Globus pallidus (tissue), 1 donor: ENCODE data around the gene PI4KA.
A peak's percentile ranks its signal among the peaks of the same experiment; 100 is the strongest.
"Not testable (repeated sequence)": the region's sequence is repeated elsewhere in the genome, so short reads cannot be mapped to it uniquely, and the experiment has no call there.

ENCODE experiments used
- DNase-seq: peaks from one replicate; pipeline ENCODE4 v3.0.0-alpha.2; 2015; ENCODE audit warnings: low spot score

PI4KA gene

GRCh38 chr22:20724676-20725454 is 133.7 kb downstream of the PI4KA start:
- DNase-seq = no peak

- peak; percentile 26 for DNase-seq
These were observed 137.0 kb downstream of the PI4KA start for GRCh38 chr22:20721409-20722218.

DNA sequence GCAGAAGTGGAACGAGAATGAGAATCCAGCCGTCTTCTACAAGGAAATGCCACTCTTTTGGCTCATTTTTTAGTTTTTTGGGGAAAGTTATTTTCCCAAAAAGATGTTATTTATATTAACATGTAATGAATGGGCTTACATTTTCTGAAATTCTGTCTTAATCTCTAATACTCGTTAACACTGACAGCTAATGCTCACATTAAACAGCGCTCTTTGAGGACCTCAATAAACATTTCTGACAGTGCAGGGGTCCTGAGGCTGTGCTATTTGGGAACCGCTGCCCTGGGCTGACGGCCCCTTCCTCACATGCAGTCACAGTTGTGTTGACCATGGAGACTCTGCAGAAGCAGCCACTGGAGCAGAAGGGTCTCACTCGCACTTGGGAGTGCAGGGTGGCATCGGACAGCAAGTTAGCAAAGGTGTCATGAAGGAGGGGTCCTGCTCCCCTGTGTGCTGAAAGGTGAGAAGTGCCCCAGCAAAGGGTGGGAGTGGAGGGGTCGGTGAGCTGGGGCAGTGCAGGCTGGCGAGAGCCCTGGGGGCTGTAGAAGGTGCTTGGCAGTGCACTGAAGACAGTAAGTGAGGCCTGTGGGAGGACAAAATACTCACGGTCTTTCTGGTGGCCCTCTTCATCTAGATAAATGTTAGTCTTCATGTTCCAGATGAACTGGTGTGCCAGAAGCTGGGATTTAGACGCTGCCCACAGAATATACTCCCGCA is 137.8 kb downstream of the PI4KA start:
- no peak for DNase-seq

DNA sequence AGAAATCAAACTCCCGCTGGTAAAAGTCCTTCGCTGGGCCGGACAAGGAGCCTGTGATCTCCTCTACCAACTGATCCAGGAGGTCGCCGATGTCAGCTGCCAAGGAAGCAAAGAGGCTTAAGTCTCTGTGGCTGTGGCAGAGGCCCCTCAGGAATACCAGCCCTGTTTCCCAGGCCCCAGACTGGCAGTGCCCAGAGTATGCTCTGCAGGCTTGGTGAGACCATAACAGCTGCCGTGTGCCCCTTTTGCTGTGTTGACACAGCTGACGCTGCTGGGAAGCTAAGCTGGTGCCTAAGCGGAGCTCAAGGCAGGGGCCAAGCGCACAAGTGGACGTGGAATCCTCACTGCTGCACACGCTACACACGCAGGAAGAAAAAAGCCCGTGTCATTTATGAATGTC is 139.9 kb downstream of the PI4KA start:
- DNase-seq = not testable (repeated sequence)

DNA sequence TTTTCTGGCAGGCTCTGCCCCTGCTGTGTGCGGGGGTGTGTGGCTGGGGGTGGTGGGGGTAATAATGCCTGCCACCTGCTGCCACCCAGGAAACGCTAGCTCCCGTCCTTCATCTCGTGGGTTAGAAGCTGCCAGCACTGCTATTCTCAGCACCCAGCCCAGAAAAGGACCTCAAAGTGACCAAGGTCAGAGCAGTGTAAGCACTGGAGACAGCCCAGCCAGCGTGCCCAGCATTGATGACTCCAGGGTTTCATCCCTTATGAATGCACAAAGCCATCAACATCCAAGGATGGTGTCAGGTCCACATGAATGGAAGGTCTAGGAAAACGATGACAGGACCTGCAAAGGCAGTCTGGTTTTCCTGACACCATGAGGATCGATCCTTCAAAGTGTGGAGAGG is 140.6 kb downstream of the PI4KA start:
- peak; percentile 36 for DNase-seq

GRCh38 chr22:20717213-20717866 is 141.3 kb downstream of the PI4KA start:
- DNase-seq = not testable (repeated sequence)

DNA sequence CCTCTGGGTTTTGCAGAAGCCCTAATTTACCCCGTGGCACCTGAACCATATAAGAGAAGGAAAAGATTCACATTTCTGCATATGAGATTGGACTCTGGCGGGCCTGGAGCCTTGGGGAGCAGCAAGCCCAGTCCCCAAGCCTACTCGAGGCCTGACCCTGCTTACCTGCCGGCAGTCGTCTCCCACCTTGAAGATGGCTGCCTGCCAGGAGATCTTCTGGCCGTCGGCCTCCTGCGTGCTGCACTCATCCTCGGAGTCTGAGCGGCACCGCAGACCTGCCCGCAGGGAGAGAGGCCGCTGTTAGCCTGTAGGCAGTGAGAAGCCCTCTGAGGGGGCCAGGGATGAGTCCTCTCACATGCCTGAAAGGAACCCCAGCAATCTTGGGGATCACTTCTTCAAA is 145.5 kb downstream of the PI4KA start:
- DNase-seq = not testable (repeated sequence)

DNA sequence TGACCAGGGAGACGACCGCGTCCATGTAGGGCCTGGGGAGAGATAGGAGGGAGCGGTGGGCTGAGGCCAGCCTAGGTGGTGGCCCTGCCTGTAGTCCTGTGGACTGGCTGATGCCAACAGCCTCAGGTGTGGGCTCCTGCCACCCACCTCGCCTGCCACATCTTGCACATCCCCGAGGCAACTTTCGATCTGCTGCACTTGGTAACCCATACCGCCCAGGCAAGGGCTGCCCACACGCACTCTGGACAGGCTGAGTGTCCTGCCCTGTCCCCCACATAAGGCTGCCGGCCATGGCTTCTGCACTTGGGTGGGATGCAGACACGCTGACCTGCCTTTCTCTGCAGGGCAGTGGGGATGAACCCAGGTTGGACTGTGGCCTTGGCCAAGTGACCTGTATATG is 148.6 kb downstream of the PI4KA start:
- DNase-seq = not testable (repeated sequence)

GRCh38 chr22:20707549-20708118 is 151.0 kb downstream of the PI4KA start:
- DNase-seq = not testable (repeated sequence)

DNA sequence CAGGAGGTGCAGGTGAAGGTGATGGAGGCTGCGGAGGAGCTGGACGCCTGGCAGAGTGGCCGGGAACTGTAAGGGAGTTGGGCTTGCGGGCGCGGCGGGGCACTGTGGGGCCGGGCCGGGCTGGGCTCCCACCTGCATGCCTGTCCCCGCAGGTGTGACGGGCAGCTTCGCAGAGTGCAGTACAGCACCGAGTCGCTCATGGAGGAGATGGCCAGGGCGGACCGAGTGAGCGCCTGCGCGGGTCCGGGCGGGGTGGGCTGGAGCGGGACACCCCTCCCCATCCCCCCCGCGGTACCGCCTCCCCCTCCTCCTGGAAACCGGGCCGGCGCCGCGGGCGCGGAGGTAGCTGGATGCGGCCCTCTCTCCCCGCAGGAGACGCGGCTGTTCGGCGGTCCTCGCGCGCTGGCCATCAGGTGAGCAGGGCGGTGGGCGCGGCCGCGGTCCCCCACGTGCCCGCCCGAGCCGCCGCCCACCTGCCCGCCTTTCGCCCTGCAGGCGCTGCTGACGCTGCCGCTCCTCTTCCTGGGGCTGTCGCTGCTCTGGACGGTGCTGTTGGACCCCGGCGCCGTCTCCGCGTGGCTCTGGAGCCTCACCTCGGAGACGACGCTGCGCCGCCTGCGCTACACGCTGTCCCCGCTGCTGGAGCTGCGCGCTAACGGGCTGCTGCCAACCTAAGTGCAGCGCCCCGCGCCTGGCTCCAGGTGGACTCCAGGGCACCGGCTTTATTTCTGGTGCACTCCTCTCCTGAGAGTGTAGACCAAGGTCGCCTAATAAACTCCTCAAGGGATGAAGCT is 154.6 kb downstream of the PI4KA start:
- DNase-seq = not testable (repeated sequence)

- not testable (repeated sequence) for DNase-seq
These were observed 155.2 kb downstream of the PI4KA start for GRCh38 chr22:20703414-20703806.

GRCh38 chr22:20702546-20703413 is 155.8 kb downstream of the PI4KA start:
- peak; percentile 90 for DNase-seq

DNA sequence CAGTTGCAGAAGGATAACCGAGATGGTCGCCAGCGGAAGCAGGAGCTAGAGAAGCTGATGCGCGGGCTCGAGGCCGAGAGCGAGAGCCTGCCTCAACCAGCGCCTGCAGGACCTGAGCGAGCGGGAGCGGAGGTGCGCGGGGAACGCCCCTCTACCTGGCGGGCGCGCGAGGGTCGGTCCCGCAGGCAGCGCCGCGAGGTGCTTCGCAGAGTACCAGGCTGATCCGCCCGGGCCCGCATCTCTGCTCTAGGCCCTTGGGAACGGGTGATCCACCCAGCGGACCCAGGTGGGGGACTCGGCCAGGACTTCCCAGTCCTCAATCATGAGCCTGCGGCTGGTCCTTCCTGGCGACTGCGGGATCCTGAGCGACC is 156.5 kb downstream of the PI4KA start:
- not testable (repeated sequence) for DNase-seq

DNA sequence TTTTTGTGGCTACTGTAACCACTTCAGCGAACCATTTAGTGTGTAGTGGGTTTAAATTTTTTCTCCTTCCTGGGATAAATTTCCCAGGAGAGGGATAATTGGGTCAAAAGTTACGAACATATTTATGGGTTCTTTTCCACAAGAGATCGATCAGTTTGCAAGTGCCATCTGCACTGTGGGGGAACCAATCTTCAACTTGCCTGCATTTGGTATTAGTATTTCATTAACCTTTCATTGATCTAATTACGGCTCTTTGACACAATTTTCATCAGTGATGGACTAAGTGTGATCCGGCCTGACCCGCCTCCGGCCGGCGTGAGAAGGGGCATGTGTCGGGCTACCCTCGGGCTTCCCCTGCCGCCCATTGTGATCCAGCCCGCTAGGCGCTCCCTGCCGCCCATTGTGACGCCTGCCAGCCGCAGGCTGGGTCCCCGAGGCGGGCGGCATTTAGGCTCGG is 156.9 kb downstream of the PI4KA start:
- DNase-seq = not testable (repeated sequence)

GRCh38 chr22:20700347-20700746 is 158.3 kb downstream of the PI4KA start:
- not testable (repeated sequence) for DNase-seq

- not testable (repeated sequence) for DNase-seq
These were observed 158.8 kb downstream of the PI4KA start for GRCh38 chr22:20699856-20700255.

DNA sequence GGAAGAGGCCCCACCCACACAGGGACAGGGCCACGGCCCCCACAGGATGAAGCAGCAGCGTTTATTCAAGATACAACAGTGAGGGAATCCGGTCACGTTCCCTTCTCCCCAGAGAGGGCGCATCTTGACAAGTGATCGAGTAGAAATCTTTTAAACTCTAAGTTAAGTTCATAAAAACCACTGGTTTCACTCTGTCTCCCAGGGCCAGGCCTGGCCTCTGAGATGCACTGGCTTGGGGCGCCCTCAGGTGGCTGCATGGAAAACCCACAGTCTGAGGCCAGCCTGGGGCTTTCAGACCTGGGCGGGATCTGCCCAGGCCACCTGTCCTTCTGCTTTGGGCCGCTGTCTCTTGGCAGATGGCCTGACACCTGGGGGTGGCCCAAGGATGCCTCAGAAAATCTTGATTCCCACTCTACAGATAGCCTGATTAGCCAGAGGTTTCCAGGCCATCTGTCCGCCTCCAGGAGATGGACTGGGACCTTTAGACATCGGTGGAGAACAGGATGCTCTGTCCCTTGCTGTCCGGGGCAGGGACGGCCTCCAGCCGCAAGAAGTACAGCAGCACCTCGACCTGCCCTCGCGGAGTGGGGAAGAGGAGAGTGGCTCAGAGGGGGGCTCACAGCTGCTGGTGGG is 161.0 kb downstream of the PI4KA start:
- peak; percentile 49 for DNase-seq

DNA sequence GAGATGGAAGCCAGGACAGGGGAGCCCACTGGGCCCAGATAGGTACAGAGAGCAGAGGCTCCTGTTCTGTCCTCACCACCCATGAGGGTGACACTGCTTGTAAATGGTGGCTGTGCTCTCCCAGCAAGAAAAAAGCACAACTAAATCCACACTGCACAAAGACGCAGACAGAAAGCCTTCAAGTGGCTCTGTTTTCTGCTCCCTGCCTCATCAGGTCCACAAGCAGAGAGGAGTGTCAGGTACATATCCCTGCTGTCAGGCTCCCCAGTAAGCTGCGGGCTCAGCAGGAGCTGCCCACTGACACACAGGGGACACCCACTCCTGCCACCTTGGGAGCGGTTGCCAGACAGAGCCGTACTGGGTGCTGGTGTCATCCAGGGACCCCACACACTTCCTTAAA is 162.6 kb downstream of the PI4KA start:
- DNase-seq = not testable (repeated sequence)

DNA sequence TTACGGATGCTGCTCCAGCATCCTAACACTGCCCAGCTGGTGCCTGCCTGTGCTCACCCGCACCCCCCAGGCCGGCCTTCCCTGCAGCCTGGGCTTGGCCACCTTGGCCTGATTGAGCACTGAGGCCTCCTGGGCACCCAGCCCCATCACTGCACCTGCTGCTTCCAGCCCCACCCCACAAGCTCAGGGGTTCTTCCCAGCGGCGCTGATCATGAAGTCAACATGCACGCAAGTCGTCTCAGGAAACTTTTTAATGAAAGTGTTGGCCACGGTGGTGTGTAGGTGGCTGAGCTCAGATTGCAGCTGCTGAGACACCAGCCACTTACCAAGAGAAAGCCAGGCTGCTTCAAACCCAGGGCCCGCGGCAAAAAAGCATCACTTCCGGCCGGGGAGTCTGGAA is 163.4 kb downstream of the PI4KA start:
- not testable (repeated sequence) for DNase-seq
